Right renal pelvis (tissue), 4 donors: ENCODE data around the gene PLEKHG7. TPM values are rescaled to one million over a fixed set of nuclear protein-coding genes. Genes with fewer than 3 reads are reported as not detected.

ENCODE experiments used
- DNase-seq, 4 donors: peaks; one replicate each; pipeline ENCODE4 v3.0.0-alpha.2; 2013; ENCODE audit warnings: low read depth in 4 of 4, low spot score in 3 of 4, missing footprints in 1 of 4
- polyA plus RNA-seq, 4 donors: library from polyadenylated mRNA; unstranded; fragments of 120-200 nt; gene quantifications; one replicate each; pipeline ENCODE4 v1.2.1, GENCODE V29; 2013; ENCODE audit not compliant: insufficient read length in 4 of 4

The PLEKHG7 gene
- polyA plus RNA-seq, 4 donors = 0.47 to 0.69 (median 0.54) TPM

GRCh38 chr12:92703786-92704185 is 997 bp downstream of the PLEKHG7 start:
- no peak for DNase-seq

GRCh38 chr12:92706594-92706993 is 3.8 kb downstream of the PLEKHG7 start:
- no peak for DNase-seq

GRCh38 chr12:92707926-92708325 is 5.1 kb downstream of the PLEKHG7 start:
- no peak for DNase-seq

GRCh38 chr12:92715625-92716024 is 12.8 kb downstream of the PLEKHG7 start:
- DNase-seq = no peak

DNA sequence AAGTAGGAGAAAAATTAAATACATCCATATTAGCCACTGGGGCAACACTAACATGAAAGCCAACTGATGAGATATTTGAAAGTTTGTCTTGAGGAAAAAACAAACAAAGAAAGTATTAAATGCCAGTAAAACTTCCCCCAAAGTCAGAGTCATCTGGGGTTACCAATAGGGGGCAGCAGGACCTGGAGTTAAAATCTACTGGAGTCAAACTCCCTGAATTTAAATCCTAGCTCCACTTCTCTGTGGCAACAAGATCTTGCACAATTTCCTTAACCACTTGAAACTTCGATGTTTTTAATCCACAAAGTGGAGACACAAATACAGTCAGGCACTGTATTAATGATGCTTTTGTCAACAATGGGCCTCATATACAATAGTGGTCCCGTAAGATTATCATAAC is 14.4 kb downstream of the PLEKHG7 start:
- DNase-seq = no peak

GRCh38 chr12:92718483-92718990 is 15.7 kb downstream of the PLEKHG7 start:
- no peak for DNase-seq

GRCh38 chr12:92719674-92720073 is 16.9 kb downstream of the PLEKHG7 start:
- no peak for DNase-seq

- DNase-seq = no peak
Observed at GRCh38 chr12:92721130-92721529, 18.3 kb downstream of the PLEKHG7 start.

- no peak for DNase-seq
Observed at GRCh38 chr12:92721656-92722055, 18.9 kb downstream of the PLEKHG7 start.

DNA sequence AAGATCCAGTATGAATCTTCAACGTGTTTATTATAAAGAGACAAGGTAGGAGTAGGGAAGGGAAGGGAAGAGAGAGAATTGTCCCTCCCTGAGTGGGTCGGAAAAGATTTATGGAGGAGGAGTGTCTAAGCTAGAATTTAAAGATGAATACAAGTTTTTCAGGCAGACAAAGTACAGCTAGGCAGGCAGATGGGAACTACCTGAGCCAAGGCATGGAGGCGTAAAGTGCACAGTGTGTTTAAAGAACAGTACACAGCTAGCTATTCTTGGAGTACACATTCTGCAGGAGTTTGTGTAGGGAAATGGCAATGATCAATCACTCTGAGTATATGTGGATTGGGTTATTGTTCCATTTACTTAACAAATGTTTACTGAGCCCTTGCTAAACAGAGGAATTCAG is 20.1 kb downstream of the PLEKHG7 start:
- no peak for DNase-seq

- DNase-seq = no peak
Observed at GRCh38 chr12:92726850-92727249, 24.1 kb downstream of the PLEKHG7 start.

DNA sequence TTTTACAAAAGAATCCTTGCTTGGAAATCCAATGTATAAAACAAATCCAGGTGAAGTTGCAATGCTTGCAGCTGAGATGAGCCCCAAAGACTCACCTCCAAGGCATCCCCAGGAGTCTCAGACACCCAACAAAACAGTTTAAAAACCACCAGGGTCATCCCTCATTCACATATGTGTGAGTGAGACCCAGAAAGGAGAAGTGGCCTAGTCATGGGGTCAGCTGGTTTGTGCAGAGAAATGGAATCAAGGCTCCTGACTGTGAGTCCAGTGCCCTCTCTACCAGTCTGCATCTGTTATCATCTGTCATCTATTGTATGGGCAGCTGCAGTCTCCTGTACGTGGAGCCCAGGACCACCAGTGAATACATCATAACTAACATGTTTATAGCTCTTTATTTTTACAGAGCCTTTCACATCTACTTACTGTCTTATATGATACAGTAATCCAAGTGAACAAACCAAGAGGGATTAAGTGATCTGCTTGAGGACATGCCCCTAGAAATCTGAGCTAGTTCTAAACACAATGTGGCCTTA is 27.1 kb downstream of the PLEKHG7 start:
- DNase-seq = no peak

DNA sequence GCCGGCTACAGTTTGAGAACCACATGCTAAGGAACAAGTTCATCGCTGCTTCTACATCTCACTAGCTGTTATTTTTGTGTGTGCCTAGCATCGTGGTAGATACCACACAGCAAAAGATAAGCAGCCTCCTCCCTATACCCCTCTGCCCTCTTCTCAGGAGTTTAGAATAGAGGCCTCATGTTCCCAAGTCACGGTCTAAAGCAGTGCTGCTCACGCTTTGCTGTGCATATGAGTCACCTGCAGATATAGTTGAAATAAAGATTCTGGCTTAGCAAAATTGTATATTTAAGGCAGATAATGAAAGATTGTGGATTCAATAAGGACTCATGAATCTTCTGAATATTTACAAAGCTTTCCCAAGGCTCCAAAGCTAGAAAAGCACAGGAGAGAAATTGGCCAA is 28.0 kb downstream of the PLEKHG7 start:
- no peak for DNase-seq

DNA sequence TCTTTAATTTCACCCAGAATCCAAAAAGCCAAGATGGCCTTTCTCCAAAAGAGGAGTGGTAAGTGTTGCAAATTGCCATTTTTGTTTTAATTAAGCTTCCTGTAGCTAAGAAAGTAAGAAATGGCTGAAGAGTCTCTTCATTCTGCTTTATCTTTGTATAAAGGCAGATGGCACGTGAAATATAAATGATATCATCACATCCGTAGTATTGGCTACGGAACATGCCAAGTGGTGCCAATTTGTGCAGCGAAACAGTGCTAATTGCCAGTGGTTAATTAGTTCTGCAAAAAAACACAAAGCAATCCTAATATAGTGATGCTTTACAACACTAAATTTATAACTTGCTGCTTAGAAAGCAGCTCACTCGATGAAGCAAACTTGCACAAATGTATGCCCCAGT is 29.4 kb downstream of the PLEKHG7 start:
- no peak for DNase-seq

GRCh38 chr12:92732716-92733115 is 29.9 kb downstream of the PLEKHG7 start:
- DNase-seq = no peak

GRCh38 chr12:92733181-92733580 is 30.4 kb downstream of the PLEKHG7 start:
- no peak for DNase-seq

GRCh38 chr12:92733661-92734060 is 30.9 kb downstream of the PLEKHG7 start:
- no peak for DNase-seq

DNA sequence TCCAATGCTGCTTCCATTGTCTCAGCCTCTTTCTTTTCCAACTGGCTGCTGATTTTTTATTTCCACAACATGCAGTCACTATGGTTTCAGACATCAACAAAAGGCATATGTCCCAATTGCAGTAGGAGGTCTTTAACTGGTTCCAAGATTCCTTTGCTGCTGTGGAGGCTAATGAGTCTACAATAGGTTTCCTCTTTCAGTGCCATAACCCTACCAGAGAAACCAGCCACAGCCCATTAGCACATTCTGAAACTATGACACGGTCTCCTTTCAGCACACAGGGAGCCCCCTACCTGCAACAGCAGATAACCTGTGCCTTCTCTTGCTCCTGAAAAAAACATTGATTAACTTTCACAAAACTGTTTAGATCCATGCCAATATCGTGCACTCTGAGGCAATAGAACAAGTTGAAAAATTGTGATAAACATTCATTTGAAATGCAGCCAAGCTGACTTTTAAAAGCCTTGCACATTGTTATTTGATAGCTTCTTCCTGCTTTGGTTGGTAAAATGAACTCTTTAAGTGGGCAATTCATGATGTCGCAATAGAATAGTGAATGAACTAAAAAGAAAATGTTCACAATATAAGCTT is 32.4 kb downstream of the PLEKHG7 start:
- no peak for DNase-seq

GRCh38 chr12:92736605-92737004 is 33.8 kb downstream of the PLEKHG7 start:
- no peak for DNase-seq

- no peak for DNase-seq
Observed at GRCh38 chr12:92737855-92738850, 35.4 kb downstream of the PLEKHG7 start.

- no peak for DNase-seq
Observed at GRCh38 chr12:92739113-92739512, 36.3 kb downstream of the PLEKHG7 start.
